ENCODE data around the gene LMTK3. TPM values are rescaled to one million over a fixed set of nuclear protein-coding genes. Genes with fewer than 3 reads are reported as not detected.

The LMTK3 gene
- polyA plus RNA-seq, 1 donor from 2014 or later, result 8.1 TPM

- H2AFZ ChIP-seq (ENCODE audit: low read depth, low read length), result no peak overlapping the region
- no peaks in the 10 kb centered on the region for H4K20me1 ChIP-seq (ENCODE audit: insufficient read depth)
- H3K4me3 ChIP-seq (ENCODE audit: low read length), result no peak overlapping the region
- no peak overlapping the region for H3K9ac ChIP-seq (ENCODE audit: low read length)
- no peak for TF ChIP-seq REST (IDR thresholded peaks at IDR 0.05; ENCODE audit: borderline replicate concordance)
- TF ChIP-seq SMC3 (conservative IDR thresholded peaks at IDR 0.05; ENCODE audit: poor library complexity), result no peak
- TF ChIP-seq CTCF (IDR thresholded peaks at IDR 0.05; ENCODE audit: poor library complexity, severe bottlenecking), result no peak
- no peak for TF ChIP-seq EZH2 (IDR thresholded peaks at IDR 0.05; ENCODE audit: borderline replicate concordance, insufficient read depth, low read length, poor library complexity, severe bottlenecking)
- no peaks in the 10 kb centered on the region for H3K9me2 ChIP-seq (ENCODE audit: insufficient read depth, low read length)
- H3K9me3 ChIP-seq (ENCODE audit: low read length), result peaks cover 4% of the 10 kb centered on the region
- no peak overlapping the region for H3K27ac ChIP-seq (ENCODE audit: low read length)
- H3F3A ChIP-seq (ENCODE audit: insufficient read depth, low read length, poor library complexity, severe bottlenecking), result no peaks in the 10 kb centered on the region
- H3K4me2 ChIP-seq (ENCODE audit: low read length), result no peak overlapping the region
- no peaks in the 10 kb centered on the region for H3K36me3 ChIP-seq (ENCODE audit: insufficient read depth, low read length)
- no peaks in the 10 kb centered on the region for H3K27me3 ChIP-seq (ENCODE audit: insufficient read depth, low read depth, low read length)
- H3K79me2 ChIP-seq (replicated peaks; ENCODE audit: insufficient read depth, low read length), result no peaks in the 10 kb centered on the region
Observed at GRCh38 chr19:48530066-48530720, 18.6 kb upstream of the LMTK3 start.

DNA sequence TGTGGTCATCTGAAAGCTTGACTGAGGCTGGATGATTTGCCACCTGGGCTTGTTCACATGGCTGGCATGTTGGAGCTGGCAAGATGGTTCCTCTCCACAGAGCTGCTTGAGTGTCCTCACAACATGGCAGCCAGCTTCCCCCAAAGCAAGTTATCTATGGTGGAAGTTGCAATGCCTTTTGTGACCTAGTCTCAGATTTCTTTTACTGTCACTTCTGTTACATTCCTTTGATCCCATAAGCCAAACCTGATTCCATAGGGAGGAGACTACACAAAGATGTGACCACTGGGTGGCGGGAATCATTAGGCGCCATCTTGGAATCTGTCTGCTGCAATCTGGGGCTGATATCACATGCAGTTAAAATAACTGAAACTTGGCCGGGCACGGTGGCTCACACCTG, 17.5 kb upstream of the LMTK3 start:
- Histone ChIP-seq H3K9me2 (ENCODE audit: insufficient read depth, low read length) (no peaks in the 10 kb centered on the region), H4K20me1 (ENCODE audit: insufficient read depth) (no peaks in the 10 kb centered on the region), H3K9me3 (ENCODE audit: low read length) (peaks cover 4% of the 10 kb centered on the region), H3K36me3 (ENCODE audit: insufficient read depth, low read length) (no peaks in the 10 kb centered on the region), H3K27ac (ENCODE audit: low read length) (no peak overlapping the region), H3K4me2 (ENCODE audit: low read length) (no peak overlapping the region), H3K79me2 (replicated peaks; ENCODE audit: insufficient read depth, low read length) (no peaks in the 10 kb centered on the region), H2AFZ (ENCODE audit: low read depth, low read length) (no peak overlapping the region), H3K4me3 (ENCODE audit: low read length) (no peak overlapping the region), H3K9ac (ENCODE audit: low read length) (no peak overlapping the region), H3K27me3 (ENCODE audit: insufficient read depth, low read depth, low read length) (no peaks in the 10 kb centered on the region), H3F3A (ENCODE audit: insufficient read depth, low read length, poor library complexity, severe bottlenecking) (no peaks in the 10 kb centered on the region)
- TF ChIP-seq RAD21 (conservative IDR thresholded peaks at IDR 0.05) (no peak), EP300 (conservative IDR thresholded peaks at IDR 0.05; ENCODE audit: poor library complexity, severe bottlenecking) (no peak), TAF1 (IDR thresholded peaks at IDR 0.05; ENCODE audit: low read depth) (no peak), POLR2AphosphoS5 (IDR thresholded peaks at IDR 0.05) (no peak), MXI1 (conservative IDR thresholded peaks at IDR 0.05; ENCODE audit: poor library complexity, severe bottlenecking) (no peak), EZH2 (IDR thresholded peaks at IDR 0.05; ENCODE audit: borderline replicate concordance, insufficient read depth, low read length, poor library complexity, severe bottlenecking) (no peak), CTCF (IDR thresholded peaks at IDR 0.05; ENCODE audit: poor library complexity, severe bottlenecking) (no peak), REST (IDR thresholded peaks at IDR 0.05; ENCODE audit: borderline replicate concordance) (no peak), SMC3 (conservative IDR thresholded peaks at IDR 0.05; ENCODE audit: poor library complexity) (no peak)
